ENCODE data around the gene PRPSAP1.
A peak's percentile ranks its signal among the peaks of the same experiment; 100 is the strongest.

PRPSAP1 gene

GRCh38 chr17:76268991-76269981 lies 84.4 kb downstream of the PRPSAP1 start:
- ChIA-PET CTCF (interaction anchor here (0.6 to 5.8 kb wide), 9 partner anchors 10 to 494 kb away, joined by 3 to 52 read pairs (median 5); no protein-coding TSS in a partner anchor), POLR2A (interaction anchor here (1.0 to 1.2 kb wide), 3 partner anchors 10 to 227 kb away, joined by 3 to 4 read pairs (median 3); no protein-coding TSS in a partner anchor)
- TF ChIP-seq ZNF48 (tag by site-specific recombination; IDR thresholded peaks at IDR 0.05): no peak
- no peak for TF ChIP-seq ZNF518A (tag by site-specific recombination; conservative IDR thresholded peaks at IDR 0.05; ENCODE audit: low read depth)
- TF ChIP-seq ZNF529 (tag by site-specific recombination; IDR thresholded peaks at IDR 0.05; ENCODE audit: insufficient replicate concordance): no peak
- TF ChIP-seq HIC1 (tag by site-specific recombination; IDR thresholded peaks at IDR 0.05): peak; percentile 41; the same call in 1 of the 2 replicates
- no peaks in the 10 kb centered on the region for H3K9me3 ChIP-seq (ENCODE audit: control insufficient read depth, insufficient read depth, low read depth, low read length)
- no peak overlapping the region for H3K27ac ChIP-seq (ENCODE audit: extremely low read depth, low read depth, low read length)
- H3K4me3 ChIP-seq (ENCODE audit: low read depth, low read length): no peak overlapping the region
- H3K4me1 ChIP-seq (ENCODE audit: control insufficient read depth, insufficient read depth, low read length): no peaks in the 10 kb centered on the region; the same call in 1 of the 2 replicates
- peaks cover 5 to 28% of the 10 kb centered on the region in 2 experiments; a peak in 2 of 3 replicates for H3K36me3 ChIP-seq (ENCODE audit: control insufficient read depth in 2 of 2, insufficient read depth in 1 of 2, low read length in 2 of 2)

- H3K36me3 ChIP-seq (ENCODE audit: control insufficient read depth in 2 of 2, insufficient read depth in 1 of 2, low read length in 2 of 2): peaks cover 5 to 28% of the 10 kb centered on the region in 2 experiments; a peak in 2 of 3 replicates
- POLR2A ChIA-PET: interaction anchor here (0.6 to 1.9 kb wide), 8 partner anchors 11 to 364 kb away, joined by 3 to 6 read pairs (median 4); partner anchors contain the start of gene RNF157
- 0 out of 2 replicates have a peak overlapping the region, but pooled peaks have one; percentile 4 for H3K27ac ChIP-seq (ENCODE audit: extremely low read depth, low read depth, low read length)
- no peaks in the 10 kb centered on the region for H3K9me3 ChIP-seq (ENCODE audit: control insufficient read depth, insufficient read depth, low read depth, low read length)
- no peak overlapping the region for H3K4me3 ChIP-seq (ENCODE audit: low read depth, low read length)
- CTCF ChIA-PET: interaction anchor here (0.7 to 5.8 kb wide), 6 partner anchors 11 to 254 kb away, joined by 3 to 52 read pairs (median 4); no protein-coding TSS in a partner anchor
- H3K4me1 ChIP-seq (ENCODE audit: control insufficient read depth, insufficient read depth, low read length): no peaks in the 10 kb centered on the region; the same call in 1 of the 2 replicates
- peak; percentile 75 for TF ChIP-seq ZNF629 (tag by site-specific recombination; IDR thresholded peaks at IDR 0.05)
- TF ChIP-seq ZNF645 (tag by site-specific recombination; IDR thresholded peaks at IDR 0.05): no peak
- no peak for TF ChIP-seq ATF2 (tag by site-specific recombination; IDR thresholded peaks at IDR 0.05; ENCODE audit: low read depth)
- no peak for TF ChIP-seq ZNF114 (tag by site-specific recombination; IDR thresholded peaks at IDR 0.05)
- peak; percentile 64 for TF ChIP-seq ZNF335 (tag by site-specific recombination; conservative IDR thresholded peaks at IDR 0.05)
- 0 out of 2 replicates have a peak, but pooled peaks have one; percentile 9 for TF ChIP-seq SP2 (tag by site-specific recombination; IDR thresholded peaks at IDR 0.05)
- TF ChIP-seq SCRT1 (tag by site-specific recombination; IDR thresholded peaks at IDR 0.05; ENCODE audit: borderline replicate concordance): no peak
- no peak for TF ChIP-seq ZSCAN16 (tag by site-specific recombination; IDR thresholded peaks at IDR 0.05)
- peak; percentile 33; the same call in 1 of the 2 replicates for TF ChIP-seq ZEB2 (tag by site-specific recombination; IDR thresholded peaks at IDR 0.05)
- 0 out of 2 replicates have a peak, but pooled peaks have one; percentile 15 for TF ChIP-seq ZBTB8A (tag by site-specific recombination; IDR thresholded peaks at IDR 0.05)
- TF ChIP-seq ZNF341 (tag by site-specific recombination; IDR thresholded peaks at IDR 0.05; ENCODE audit: low read depth): peak; percentile 71
- TF ChIP-seq PATZ1 (tag by site-specific recombination; IDR thresholded peaks at IDR 0.05): peak; percentile 45; the same call in 1 of the 2 replicates
- no peak for TF ChIP-seq ZNF571 (tag by site-specific recombination; IDR thresholded peaks at IDR 0.05)
- no peak for TF ChIP-seq ZNF266 (tag by site-specific recombination; IDR thresholded peaks at IDR 0.05; ENCODE audit: low read depth)
Measured at GRCh38 chr17:76268015-76268749, 85.5 kb downstream of the PRPSAP1 start.

Data from HEK293 (cell line).